CD4-positive, alpha-beta memory T cell (primary cell): ENCODE data around the gene MGST3. TPM values are rescaled to one million over a fixed set of nuclear protein-coding genes. Genes with fewer than 3 reads are reported as not detected.
A peak's percentile ranks its signal among the peaks of the same experiment; 100 is the strongest.

Experiments used
- CTCF ChIA-PET: fragments of 350-600 bp; sonication (Branson Sonifier 250); formaldehyde crosslinking; loops from one replicate; lab custom pipeline; 2021; ENCODE audit warnings: inconsistent platforms; ENCODE audit not compliant: partially characterized antibody; lab: Charles Lee
- POLR2A ChIA-PET: fragments of 350-600 bp; sonication (Branson Sonifier 250); formaldehyde crosslinking; loops from one replicate; lab custom pipeline; 2021; ENCODE audit not compliant: partially characterized antibody; lab: Charles Lee
- DNase-seq, 5 donors: peaks; one replicate each; pipeline versions ENCODE4 v3.0.0 to v3.0.0-alpha.2; 2020 to 2022; ENCODE audit warnings: mixed read lengths in 1 of 5
- H3K27ac ChIP-seq: one replicate; pipeline ENCODE4 v1.7.0; 2013; ENCODE audit warnings: low read depth, low read length
- H3K27me3 ChIP-seq: 2 replicates; pipeline ENCODE4 v1.7.0; 2013; ENCODE audit warnings: mild to moderate bottlenecking, low read length, moderate library complexity; ENCODE audit not compliant: insufficient read depth
- H3K36me3 ChIP-seq: 2 replicates; pipeline ENCODE4 v1.7.0; 2013; ENCODE audit warnings: mild to moderate bottlenecking, low read length, moderate library complexity; ENCODE audit not compliant: insufficient read depth
- H3K4me1 ChIP-seq: 2 replicates; pipeline ENCODE4 v1.7.0; 2013; ENCODE audit warnings: mild to moderate bottlenecking, low read length, moderate library complexity; ENCODE audit not compliant: insufficient read depth
- H3K4me3 ChIP-seq, 2 donors: one replicate each; pipeline ENCODE4 v1.7.0; 2013; ENCODE audit warnings: low read length in 2 of 2, mild to moderate bottlenecking in 1 of 2
- H3K9me3 ChIP-seq, 2 donors: one replicate each; pipeline ENCODE4 v1.7.0; 2013; ENCODE audit warnings: low read length in 2 of 2, control low read depth in 1 of 2; ENCODE audit not compliant: control insufficient read depth in 1 of 2
- H3K27ac Mint-ChIP-seq, 7 donors: one replicate each; pipeline ENCODE4 v1.8.0; 2020 to 2021; ENCODE audit warnings: mixed read lengths in 7 of 7, mild to moderate bottlenecking in 6 of 7, inconsistent platforms in 3 of 7, moderate library complexity in 3 of 7
- H3K27me3 Mint-ChIP-seq, 2 donors: one replicate each; pipeline ENCODE4 v1.8.0; 2020 to 2021; ENCODE audit warnings: mixed read lengths in 2 of 2
- H3K36me3 Mint-ChIP-seq, 2 donors: one replicate each; pipeline ENCODE4 v1.8.0; 2020 to 2021; ENCODE audit warnings: mixed read lengths in 2 of 2, inconsistent platforms in 1 of 2, mild to moderate bottlenecking in 1 of 2
- H3K4me1 Mint-ChIP-seq, 4 donors: one replicate each; pipeline ENCODE4 v1.8.0; 2020 to 2021; ENCODE audit warnings: mixed read lengths in 4 of 4, mild to moderate bottlenecking in 1 of 4
- H3K4me3 Mint-ChIP-seq, 8 donors: one replicate each; pipeline ENCODE4 v1.8.0; 2020 to 2021; ENCODE audit warnings: mixed read lengths in 8 of 8, mild to moderate bottlenecking in 7 of 8, moderate library complexity in 6 of 8, inconsistent platforms in 3 of 8
- H3K9me3 Mint-ChIP-seq, 8 donors: one replicate each; pipeline ENCODE4 v1.8.0; 2020 to 2021; ENCODE audit warnings: mixed read lengths in 8 of 8, mild to moderate bottlenecking in 5 of 8, inconsistent platforms in 3 of 8, moderate library complexity in 1 of 8
- intact Hi-C: fragments of 100-400 bp; cut with micrococcal nuclease; formaldehyde crosslinking; loops from one replicate; pipeline ENCODE4 v1.15.1; 2023
- polyA plus RNA-seq, 2 donors: library from polyadenylated mRNA; unstranded; fragments of 300-500 nt; fragmentation: Illumina TruSeq; gene quantifications; one replicate each; pipeline ENCODE4 v1.2.3, GENCODE V29; 2021
- total RNA-seq, 2 experiments: library from RNA; stranded (reverse); gene quantifications; one replicate each; pipeline ENCODE4 v1.2.3, GENCODE V29; 2021

Gene MGST3
- total and polyA plus RNA-seq, 4 experiments from 2014 or later = 67.6 to 176 (median 123) TPM

DNA sequence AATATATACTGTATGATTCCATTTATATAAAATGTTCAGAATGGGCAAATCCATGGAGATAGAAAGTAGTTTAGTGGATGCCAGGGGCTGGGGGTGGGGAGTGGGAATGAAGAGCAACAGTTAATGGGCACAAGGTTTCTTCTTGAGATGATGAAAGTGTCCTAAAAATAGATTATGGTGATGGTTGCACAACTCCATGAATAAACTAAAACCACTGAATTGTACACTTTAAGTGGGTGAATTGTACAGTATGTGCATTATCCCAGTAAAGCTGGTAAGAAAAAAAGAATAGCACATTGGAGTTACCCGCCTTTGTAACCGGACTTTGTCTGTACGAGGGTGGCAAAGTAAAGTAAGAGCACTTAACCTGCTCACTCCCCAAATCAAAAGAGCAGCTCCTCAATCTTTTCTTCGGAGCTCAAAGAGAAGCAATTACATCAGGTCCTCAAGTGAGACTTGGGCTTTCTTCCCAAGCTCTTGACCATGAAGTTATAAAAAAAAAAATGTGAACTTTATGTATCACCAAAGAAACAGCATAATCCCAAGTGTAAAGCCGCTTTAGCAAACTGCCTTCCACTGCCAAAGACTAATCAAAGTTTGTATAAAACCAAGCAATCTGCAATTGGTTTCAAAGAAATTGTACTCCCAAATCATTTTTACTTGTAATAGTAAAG is 35.3 kb downstream of the MGST3 start:
- Histone ChIP-seq H3K9me3 (no peaks in the 10 kb centered on the region), H3K4me1 (no peaks in the 10 kb centered on the region), H3K4me3 (no peak overlapping the region), H3K27me3 (no peaks in the 10 kb centered on the region), H3K27ac (no peak overlapping the region), H3K36me3 (peaks cover 61% of the 10 kb centered on the region)
- Mint-ChIP-seq H3K27ac (peak overlapping the region in 1 of 7 donors; percentile 20), H3K27me3 (no peaks in the 10 kb centered on the region), H3K4me1 (peaks cover 0 to 5% (median 2%) of the 10 kb centered on the region in 4 donors), H3K4me3 (no peak overlapping the region), H3K36me3 (peaks cover 51 to 91% of the 10 kb centered on the region in 2 donors), H3K9me3 (no peaks in the 10 kb centered on the region)
- intact Hi-C loops = no loop called here
- no peak for DNase-seq
- CTCF ChIA-PET = interaction anchor here (1.3 kb wide), 2 partner anchors 8 to 13 kb away, joined by 3 to 4 read pairs; no protein-coding TSS in a partner anchor
- POLR2A ChIA-PET = no interaction called here

DNA sequence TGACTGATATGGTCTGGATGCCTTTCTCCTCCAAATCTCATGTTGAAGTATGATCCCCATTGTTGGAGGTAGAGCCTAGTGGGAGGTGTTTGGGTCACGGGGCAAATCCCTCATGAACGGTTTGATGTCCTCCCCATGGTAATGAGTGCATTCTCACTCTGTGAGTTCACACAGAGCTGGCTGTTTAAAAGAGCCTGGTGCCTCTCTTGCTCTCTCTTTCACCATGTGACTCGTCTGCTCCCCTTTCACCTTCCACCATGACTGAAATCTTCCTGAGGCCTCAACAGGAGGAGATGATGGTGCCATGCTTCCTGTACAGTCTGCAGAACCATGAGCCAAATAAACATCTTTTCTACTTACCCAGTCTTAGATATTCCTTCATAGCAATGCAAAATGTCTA is 37.1 kb downstream of the MGST3 start:
- ChIA-PET POLR2A (no interaction called here), CTCF (no interaction called here)
- Histone ChIP-seq H3K4me1 (no peaks in the 10 kb centered on the region), H3K27ac (no peak overlapping the region), H3K27me3 (no peaks in the 10 kb centered on the region), H3K9me3 (no peaks in the 10 kb centered on the region), H3K36me3 (peaks cover 57% of the 10 kb centered on the region), H3K4me3 (no peak overlapping the region)
- H3K4me3 Mint-ChIP-seq = no peak overlapping the region
- DNase-seq = no peak
- H3K4me1 Mint-ChIP-seq = peaks cover 0 to 9% (median 2%) of the 10 kb centered on the region in 4 donors
- H3K27ac Mint-ChIP-seq = no peak overlapping the region
- H3K36me3 Mint-ChIP-seq = peaks cover 57 to 88% of the 10 kb centered on the region in 2 donors
- H3K9me3 Mint-ChIP-seq = no peaks in the 10 kb centered on the region
- intact Hi-C loops = no loop called here
- H3K27me3 Mint-ChIP-seq = no peaks in the 10 kb centered on the region

DNA sequence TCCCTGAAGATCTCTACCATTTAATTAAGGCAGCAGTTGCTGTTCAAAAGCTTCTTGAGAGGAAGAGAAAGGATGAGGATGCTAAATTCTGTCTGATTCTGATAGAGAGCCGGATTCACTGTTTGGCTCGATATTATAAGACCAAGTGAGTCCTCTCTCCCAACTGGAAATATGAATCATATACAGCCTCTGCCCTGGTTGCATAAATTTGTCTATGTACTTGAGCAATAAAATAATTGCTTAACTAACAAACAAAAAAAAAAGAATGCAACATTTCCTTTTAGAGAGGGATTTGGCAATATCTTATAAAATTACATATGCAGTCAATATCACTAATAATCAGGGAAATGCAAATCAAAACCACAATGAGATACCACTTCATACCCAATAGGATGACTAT is 40.5 kb downstream of the MGST3 start:
- Histone ChIP-seq H3K36me3 (peaks cover 46% of the 10 kb centered on the region), H3K4me1 (no peaks in the 10 kb centered on the region), H3K9me3 (no peaks in the 10 kb centered on the region), H3K27ac (no peak overlapping the region), H3K27me3 (no peaks in the 10 kb centered on the region), H3K4me3 (no peak overlapping the region)
- peak overlapping the region in 1 of 7 donors; percentile 31 for H3K27ac Mint-ChIP-seq
- peaks cover 55 to 79% of the 10 kb centered on the region in 2 donors for H3K36me3 Mint-ChIP-seq
- ChIA-PET CTCF (no interaction called here), POLR2A (no interaction called here)
- no peaks in the 10 kb centered on the region for H3K9me3 Mint-ChIP-seq
- intact Hi-C loops = no loop called here
- DNase-seq = no peak
- peaks cover 0 to 18% (median 4%) of the 10 kb centered on the region in 4 donors for H3K4me1 Mint-ChIP-seq
- H3K4me3 Mint-ChIP-seq = no peak overlapping the region
- H3K27me3 Mint-ChIP-seq = no peaks in the 10 kb centered on the region

DNA sequence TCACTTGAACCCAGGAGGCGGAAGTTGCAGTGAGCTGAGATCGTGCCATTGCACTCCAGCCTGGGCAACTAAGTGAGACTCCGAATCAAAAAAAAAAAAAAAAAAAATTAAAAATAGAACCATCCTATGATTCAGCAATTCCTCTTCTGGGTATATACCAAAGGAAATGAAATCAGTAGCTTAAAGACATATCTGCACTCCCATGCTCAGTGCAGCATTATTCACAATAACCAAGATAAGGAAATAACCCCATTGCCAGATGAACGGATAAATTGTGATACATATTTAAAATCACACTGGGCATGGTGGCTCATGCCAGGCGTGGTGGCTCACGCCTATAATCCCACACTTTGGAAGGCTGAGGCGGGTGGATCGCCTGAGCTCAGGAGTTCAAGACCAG is 43.6 kb downstream of the MGST3 start:
- CTCF ChIA-PET = interaction anchor here (1.1 kb wide), 2 partner anchors 222 to 307 kb away, joined by 3 read pairs; no protein-coding TSS in a partner anchor
- Mint-ChIP-seq H3K4me1 (peaks cover 12 to 30% (median 17%) of the 10 kb centered on the region in 4 donors), H3K36me3 (peaks cover 51 to 68% of the 10 kb centered on the region in 2 donors), H3K9me3 (no peaks in the 10 kb centered on the region), H3K4me3 (no peak overlapping the region), H3K27me3 (no peaks in the 10 kb centered on the region), H3K27ac (no peak overlapping the region)
- peaks cover 36% of the 10 kb centered on the region for H3K36me3 ChIP-seq
- intact Hi-C loops = no loop called here
- POLR2A ChIA-PET = no interaction called here
- no peak overlapping the region for H3K4me3 ChIP-seq
- H3K27ac ChIP-seq = no peak overlapping the region
- H3K4me1 ChIP-seq = peaks cover 13% of the 10 kb centered on the region
- DNase-seq = no peak
- H3K9me3 ChIP-seq = no peaks in the 10 kb centered on the region
- H3K27me3 ChIP-seq = no peaks in the 10 kb centered on the region

DNA sequence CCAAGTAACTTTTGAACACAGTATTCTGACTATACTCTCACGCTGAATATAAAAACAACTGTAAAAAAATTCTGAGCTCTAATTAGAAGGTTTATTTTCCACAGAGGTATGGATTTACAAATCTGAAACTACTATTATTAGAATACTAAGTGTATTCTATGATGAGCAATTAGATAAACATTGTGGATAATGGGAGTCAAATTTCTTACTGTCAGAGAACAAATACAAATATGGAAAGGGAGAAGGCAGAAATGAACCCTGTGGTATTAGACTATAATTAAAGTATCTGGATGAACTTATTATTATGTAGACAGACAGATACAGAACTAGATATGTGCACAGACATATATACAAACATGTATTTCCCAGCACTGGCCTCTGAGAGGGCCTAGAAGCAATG is 44.8 kb downstream of the MGST3 start:
- Mint-ChIP-seq H3K4me3 (no peak overlapping the region), H3K27me3 (no peaks in the 10 kb centered on the region), H3K4me1 (peaks cover 12 to 31% (median 19%) of the 10 kb centered on the region in 4 donors), H3K27ac (peak overlapping the region in 2 of 7 donors; percentile 38 to 64), H3K9me3 (peaks cover 0 to 3% (median 0%) of the 10 kb centered on the region in 8 donors), H3K36me3 (peaks cover 61 to 68% of the 10 kb centered on the region in 2 donors)
- H3K27me3 ChIP-seq = no peaks in the 10 kb centered on the region
- POLR2A ChIA-PET = no interaction called here
- CTCF ChIA-PET = no interaction called here
- no peak overlapping the region for H3K4me3 ChIP-seq
- intact Hi-C loops = no loop called here
- H3K27ac ChIP-seq = no peak overlapping the region
- DNase-seq = no peak
- peaks cover 38% of the 10 kb centered on the region for H3K36me3 ChIP-seq
- no peaks in the 10 kb centered on the region for H3K9me3 ChIP-seq
- H3K4me1 ChIP-seq = peaks cover 13% of the 10 kb centered on the region

DNA sequence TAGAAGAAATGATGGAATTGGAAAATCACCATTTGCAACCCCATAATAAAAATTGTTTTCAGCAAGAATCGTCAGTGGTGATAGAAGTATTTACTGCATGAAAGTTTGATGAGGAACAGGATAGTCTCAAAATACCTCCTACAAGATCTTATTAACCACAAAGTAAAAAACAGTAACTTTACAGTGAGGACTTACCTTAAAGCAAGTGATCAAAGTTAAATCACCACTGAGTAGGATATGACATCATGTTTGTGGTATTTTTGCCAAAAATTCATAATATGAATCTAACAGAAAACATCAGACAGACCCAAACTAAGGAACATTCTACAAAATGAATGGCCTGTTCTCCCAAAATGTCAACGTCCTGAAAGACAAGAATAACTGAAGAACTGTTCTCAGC is 47.5 kb downstream of the MGST3 start:
- ChIA-PET CTCF (interaction anchor here (0.8 to 1.2 kb wide), 2 partner anchors 20 to 312 kb away, joined by 3 to 4 read pairs; no protein-coding TSS in a partner anchor), POLR2A (interaction anchor here (0.5 to 0.6 kb wide), 2 partner anchors 19 to 97 kb away, joined by 3 read pairs; partner anchors contain the start of gene ALDH9A1)
- no peak overlapping the region for H3K4me3 ChIP-seq
- Mint-ChIP-seq H3K9me3 (peaks cover 0 to 3% (median 0%) of the 10 kb centered on the region in 8 donors), H3K4me1 (peaks cover 12 to 35% (median 24%) of the 10 kb centered on the region in 4 donors), H3K27me3 (no peaks in the 10 kb centered on the region), H3K36me3 (peaks cover 69 to 71% of the 10 kb centered on the region in 2 donors), H3K27ac (peak overlapping the region; percentile 11 to 89 (median 75)), H3K4me3 (peak overlapping the region in 2 of 8 donors; percentile 3 to 55)
- intact Hi-C loops = no loop called here
- no peaks in the 10 kb centered on the region for H3K9me3 ChIP-seq
- peak in 4 of 5 donors; percentile 24 to 42 (median 32) for DNase-seq
- no peak overlapping the region for H3K27ac ChIP-seq
- H3K4me1 ChIP-seq = peaks cover 13% of the 10 kb centered on the region
- H3K36me3 ChIP-seq = peaks cover 44% of the 10 kb centered on the region
- no peaks in the 10 kb centered on the region for H3K27me3 ChIP-seq

DNA sequence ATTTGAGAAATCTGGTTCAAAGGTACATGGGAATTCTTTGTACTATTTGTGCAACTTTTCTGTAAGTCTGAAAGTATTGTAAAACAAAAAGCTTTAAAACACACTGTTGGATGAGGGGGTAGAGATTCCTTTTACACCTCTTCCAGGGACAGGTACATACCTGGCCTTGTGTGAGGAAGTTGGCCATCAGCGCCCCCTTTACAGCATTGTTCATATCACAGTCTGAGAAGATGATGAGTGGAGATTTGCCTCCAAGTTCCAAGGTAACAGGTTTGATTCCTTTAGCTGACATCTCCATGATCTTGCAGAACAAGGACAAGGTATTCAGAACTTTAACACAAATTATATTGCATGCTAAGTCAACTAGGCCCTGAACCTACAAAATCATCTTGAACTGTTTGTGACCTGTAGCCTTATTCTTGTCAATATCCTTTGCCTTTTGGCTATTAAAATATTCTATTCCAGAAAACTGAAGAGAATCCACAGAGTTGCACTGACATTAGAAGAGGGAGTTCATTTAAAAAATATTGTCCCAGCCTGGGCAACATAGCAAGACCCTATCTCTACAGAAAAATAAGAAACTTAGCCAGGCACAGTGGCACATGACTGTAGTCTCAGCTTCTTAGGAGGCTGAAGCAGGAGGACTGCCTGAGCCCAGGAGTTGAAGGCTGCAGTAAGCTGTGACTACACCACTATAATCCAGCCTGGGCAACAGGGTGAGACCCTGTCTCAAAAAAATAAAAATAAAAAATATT is 48.4 kb downstream of the MGST3 start:
- intact Hi-C loops = no loop called here
- ChIA-PET CTCF (interaction anchor here (1.2 kb wide), 1 partner anchor 313 kb away, joined by 4 read pairs; no protein-coding TSS in a partner anchor), POLR2A (interaction anchor here (0.6 kb wide), 1 partner anchor 19 kb away, joined by 3 read pairs; the partner anchor contains the start of gene ALDH9A1)
- no peak for DNase-seq
- peaks cover 44% of the 10 kb centered on the region for H3K36me3 ChIP-seq
- no peaks in the 10 kb centered on the region for H3K27me3 ChIP-seq
- H3K36me3 Mint-ChIP-seq = peaks cover 69 to 73% of the 10 kb centered on the region in 2 donors
- H3K27me3 Mint-ChIP-seq = no peaks in the 10 kb centered on the region
- H3K4me1 ChIP-seq = peaks cover 13% of the 10 kb centered on the region
- H3K27ac Mint-ChIP-seq = peak overlapping the region in 6 of 7 donors; percentile 4 to 89 (median 69)
- H3K9me3 ChIP-seq = no peaks in the 10 kb centered on the region
- H3K27ac ChIP-seq = no peak overlapping the region
- H3K4me3 ChIP-seq = no peak overlapping the region
- peak overlapping the region in 1 of 8 donors; percentile 55 for H3K4me3 Mint-ChIP-seq
- peaks cover 0 to 3% (median 0%) of the 10 kb centered on the region in 8 donors for H3K9me3 Mint-ChIP-seq
- peaks cover 15 to 41% (median 29%) of the 10 kb centered on the region in 4 donors for H3K4me1 Mint-ChIP-seq
